Tibial nerve (tissue), 4 donors: ENCODE results near the gene URI1.

Source experiments
- CTCF ChIP-seq, 5 experiments: fragments of 200-600 bp in 3 of 5; fragments of 450-650 bp in 2 of 5; sonication (generic) in 3 of 5; IDR thresholded peaks; one replicate each; pipeline ENCODE4 v1.5.1; 2016 to 2019; ENCODE audit warnings: antibody characterized with exemption in 5 of 5, mild to moderate bottlenecking in 3 of 5, moderate library complexity in 2 of 5
- EP300 ChIP-seq, 2 donors: sonication (generic); formaldehyde crosslinking; IDR thresholded peaks; one replicate each; pipeline ENCODE4 v1.6.1; 2017; ENCODE audit warnings: antibody characterized with exemption in 2 of 2, mild to moderate bottlenecking in 1 of 2
- POLR2A ChIP-seq, 2 donors: fragments of 450-650 bp; IDR thresholded peaks; one replicate each; pipeline ENCODE4 v1.6.1; 2017; ENCODE audit warnings: antibody characterized with exemption in 2 of 2, mild to moderate bottlenecking in 2 of 2, moderate library complexity in 2 of 2

- no peak for TF ChIP-seq EP300 (IDR thresholded peaks at IDR 0.05)
- no peak for TF ChIP-seq CTCF (IDR thresholded peaks at IDR 0.05)
- no peak for TF ChIP-seq POLR2A (IDR thresholded peaks at IDR 0.05)
Observed at GRCh38 chr19:29923653-29924052, 18.4 kb upstream of the URI1 start.
